ENCODE results near the gene PLXDC2.

DNA sequence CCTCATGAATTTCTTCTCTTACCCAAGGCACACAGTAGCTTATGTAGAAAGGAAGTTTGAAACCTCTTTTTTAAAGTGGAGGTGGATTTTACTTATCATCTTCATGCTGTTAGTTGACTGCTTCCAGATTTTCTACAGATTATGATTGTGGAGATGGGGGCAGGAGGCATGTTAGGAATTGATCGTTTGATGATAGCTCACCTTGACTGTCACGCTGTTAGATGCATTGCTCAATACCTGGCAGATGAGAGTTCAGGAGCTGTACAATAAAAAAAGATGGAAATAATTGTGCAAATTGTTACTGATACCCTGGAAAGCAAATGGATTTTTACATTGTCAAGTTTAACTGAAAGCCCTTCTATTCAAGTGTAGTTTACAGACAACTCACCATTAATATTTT, 340.3 kb downstream of the PLXDC2 start:
- TF ChIP-seq, protein P1, sequence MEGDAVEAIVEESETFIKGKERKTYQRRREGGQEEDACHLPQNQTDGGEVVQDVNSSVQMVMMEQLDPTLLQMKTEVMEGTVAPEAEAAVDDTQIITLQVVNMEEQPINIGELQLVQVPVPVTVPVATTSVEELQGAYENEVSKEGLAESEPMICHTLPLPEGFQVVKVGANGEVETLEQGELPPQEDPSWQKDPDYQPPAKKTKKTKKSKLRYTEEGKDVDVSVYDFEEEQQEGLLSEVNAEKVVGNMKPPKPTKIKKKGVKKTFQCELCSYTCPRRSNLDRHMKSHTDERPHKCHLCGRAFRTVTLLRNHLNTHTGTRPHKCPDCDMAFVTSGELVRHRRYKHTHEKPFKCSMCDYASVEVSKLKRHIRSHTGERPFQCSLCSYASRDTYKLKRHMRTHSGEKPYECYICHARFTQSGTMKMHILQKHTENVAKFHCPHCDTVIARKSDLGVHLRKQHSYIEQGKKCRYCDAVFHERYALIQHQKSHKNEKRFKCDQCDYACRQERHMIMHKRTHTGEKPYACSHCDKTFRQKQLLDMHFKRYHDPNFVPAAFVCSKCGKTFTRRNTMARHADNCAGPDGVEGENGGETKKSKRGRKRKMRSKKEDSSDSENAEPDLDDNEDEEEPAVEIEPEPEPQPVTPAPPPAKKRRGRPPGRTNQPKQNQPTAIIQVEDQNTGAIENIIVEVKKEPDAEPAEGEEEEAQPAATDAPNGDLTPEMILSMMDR (IDR thresholded peaks at IDR 0.05; ENCODE audit: poor library complexity) = no peak
- no peak for TF ChIP-seq EZH2 (IDR thresholded peaks at IDR 0.05; ENCODE audit: borderline replicate concordance)

Measured in hepatocyte (in vitro differentiated cells).